Pancreas (tissue), 10 donors: ENCODE data around the gene IFT52. TPM values are rescaled to one million over a fixed set of nuclear protein-coding genes. Genes with fewer than 3 reads are reported as not detected.

Experiments used
- ATAC-seq, 4 donors: fragments of 200-7000 bp; cut with Tn5 transposase; one replicate each; pipeline versions ENCODE4 v1.8.0 to v1.9.1; 2020; ENCODE audit warnings: mild to moderate bottlenecking in 4 of 4, moderate library complexity in 4 of 4
- DNase-seq, 6 donors: peaks; one replicate each; pipeline ENCODE4 v3.0.0-alpha.2; 2020
- FAIRE-seq: peaks from 2 replicates; lab custom pipeline; 2012; peaks lifted over from hg19 to GRCh38; lab: Jason Lieb, UNC
- H3K27ac ChIP-seq, 4 donors: fragments of 200-600 bp; sonication (generic); 1 replicate in 3 of 4; 2 replicates in 1 of 4; pipeline versions ENCODE4 v1.5.0 to v1.8.0; 2020
- H3K27me3 ChIP-seq, 4 donors: fragments of 200-600 bp; one replicate each; pipeline ENCODE4 v1.8.0; 2021
- H3K36me3 ChIP-seq, 3 donors: fragments of 200-600 bp; sonication (generic) in 1 of 3; one replicate each; pipeline versions ENCODE4 v1.5.0 to v1.8.0; 2020 to 2021
- H3K4me1 ChIP-seq, 3 donors: fragments of 200-600 bp; one replicate each; pipeline ENCODE4 v1.8.0; 2021
- H3K4me3 ChIP-seq, 4 donors: fragments of 200-600 bp; sonication (generic) in 2 of 4; one replicate each; pipeline versions ENCODE4 v1.5.0 to v1.8.0; 2020 to 2021
- H3K9me3 ChIP-seq, 4 donors: fragments of 200-600 bp; one replicate each; pipeline ENCODE4 v1.8.0; 2021
- CTCF ChIP-seq, 4 donors: fragments of 200-600 bp; sonication (generic) in 3 of 4; IDR thresholded peaks; one replicate each; pipeline versions ENCODE4 v1.5.0 to v1.8.0; 2021; ENCODE audit warnings: antibody characterized with exemption in 4 of 4
- WGBS, 2 donors: extraction: QIAGEN DNeasy Blood & Tissue Kit; methylation state at CpG; one replicate each; pipeline ENCODE4 v1.1.7; 2013; 5-methylcytosine and 5-hydroxymethylcytosine counted together
- intact Hi-C, 3 donors: fragments of 100-400 bp; cut with DNase I; formaldehyde crosslinking; loops; one replicate each; pipeline versions ENCODE4 v1.11.1 to v1.14.2; 2022
- polyA plus RNA-seq, 2 donors: library from polyadenylated mRNA; stranded (reverse); fragments of 200-250 nt; gene quantifications; one replicate each; pipeline ENCODE4 v1.2.3, GENCODE V29; 2013
- total RNA-seq, 6 donors: library from RNA; stranded (reverse); fragmentation: NEBNext Ultra II Directional in 4 of 6; extraction: Animal tissue kit (Norgen Biotek cat#: 25700) in 4 of 6; gene quantifications; one replicate each; pipeline versions ENCODE4 v1.2.1 to v1.2.4, GENCODE V29; 2021 to 2023
- donor health status: healthy with polysubstance abuse.
- donor health status: DM: no; HTN: no; CAD: no; lungs with moderate emphysema.
- donor health status: DM: no; HTN: no; CAD: no.
- donor health status: control.
- donor health status: control.
- donor health status: Bipolar disorder and iron deficiency.
- donor health status: DM: yes; HTN: yes; CAD: no.
- donor health status: DM: no; HTN: no; CAD: no.
- donor health status: DM: no; HTN: no; CAD: no.
- donor health status: DM: yes; HTN: yes; CAD: no.

Gene IFT52
- total and polyA plus RNA-seq, 8 donors: 7.8 to 14.8 (median 12.7) TPM

- Histone ChIP-seq H3K27ac (no peak overlapping the region), H3K9me3 (no peaks in the 10 kb centered on the region), H3K4me1 (peaks cover 0 to 9% (median 8%) of the 10 kb centered on the region in 3 donors), H3K27me3 (no peaks in the 10 kb centered on the region), H3K4me3 (no peak overlapping the region), H3K36me3 (no peaks in the 10 kb centered on the region)
- WGBS, 2 donors: 80 to 92% methylated on average over 3 of the region's 3 CpGs
- FAIRE-seq: no peak
- intact Hi-C loops: no loop called here
- DNase-seq: no peak
- no peak for TF ChIP-seq CTCF (IDR thresholded peaks at IDR 0.05)
- no peak for ATAC-seq
These were observed 78.6 kb downstream of the IFT52 start for GRCh38 chr20:43669332-43669731.

- Histone ChIP-seq H3K9me3 (no peaks in the 10 kb centered on the region), H3K27ac (no peak overlapping the region), H3K27me3 (no peaks in the 10 kb centered on the region), H3K4me1 (peaks cover 0 to 9% (median 8%) of the 10 kb centered on the region in 3 donors), H3K4me3 (no peak overlapping the region), H3K36me3 (no peaks in the 10 kb centered on the region)
- FAIRE-seq (no peak), DNase-seq (no peak), ATAC-seq (no peak)
- intact Hi-C loops: no loop called here
- TF ChIP-seq CTCF (IDR thresholded peaks at IDR 0.05): no peak
- WGBS, 2 donors: 89 to 91% methylated on average over 2 of the region's 2 CpGs
These were observed 79.7 kb downstream of the IFT52 start for GRCh38 chr20:43670423-43670822.

- H3K27me3 ChIP-seq: no peaks in the 10 kb centered on the region
- no peak for DNase-seq
- no peak for ATAC-seq
- no peak overlapping the region for H3K4me3 ChIP-seq
- H3K36me3 ChIP-seq: no peaks in the 10 kb centered on the region
- WGBS, 2 donors: 90 to 94% methylated on average over 5 of the region's 5 CpGs
- FAIRE-seq: no peak
- no peak for TF ChIP-seq CTCF (IDR thresholded peaks at IDR 0.05)
- no peak overlapping the region for H3K27ac ChIP-seq
- intact Hi-C loops: no loop called here
- H3K4me1 ChIP-seq: peaks cover 0 to 6% (median 0%) of the 10 kb centered on the region in 3 donors
- no peaks in the 10 kb centered on the region for H3K9me3 ChIP-seq
These were observed 85.6 kb downstream of the IFT52 start for GRCh38 chr20:43676368-43676767.

- peak in 3 of 4 donors; percentile 1 to 14 (median 9) for ATAC-seq
These were observed 90.2 kb downstream of the IFT52 start for GRCh38 chr20:43680981-43681380.

More at GRCh38 chr20:43680981-43681380, 90.2 kb downstream of the IFT52 start:
- no peaks in the 10 kb centered on the region for H3K9me3 ChIP-seq
- FAIRE-seq (no peak), DNase-seq (no peak)
- no peaks in the 10 kb centered on the region for H3K36me3 ChIP-seq
- 63 to 64% methylated on average over 7 of the region's 7 CpGs for whole genome bisulfite sequencing, 2 donors
- intact Hi-C loops: no loop called here
- H3K27ac ChIP-seq: peak overlapping the region; percentile 53 to 94 (median 84)
- peaks cover 0 to 6% (median 5%) of the 10 kb centered on the region in 3 donors for H3K4me1 ChIP-seq
- TF ChIP-seq CTCF (IDR thresholded peaks at IDR 0.05): no peak
- H3K27me3 ChIP-seq: no peaks in the 10 kb centered on the region
- H3K4me3 ChIP-seq: peak overlapping the region in 2 of 4 donors; percentile 34 to 37
